GDM1 (cell line): ENCODE results near the gene C10orf67.

Experiments used
- DNase-seq: peaks from one replicate; lab custom pipeline; 2025; lab: John Stamatoyannopoulos, UW

The C10orf67 gene

DNA sequence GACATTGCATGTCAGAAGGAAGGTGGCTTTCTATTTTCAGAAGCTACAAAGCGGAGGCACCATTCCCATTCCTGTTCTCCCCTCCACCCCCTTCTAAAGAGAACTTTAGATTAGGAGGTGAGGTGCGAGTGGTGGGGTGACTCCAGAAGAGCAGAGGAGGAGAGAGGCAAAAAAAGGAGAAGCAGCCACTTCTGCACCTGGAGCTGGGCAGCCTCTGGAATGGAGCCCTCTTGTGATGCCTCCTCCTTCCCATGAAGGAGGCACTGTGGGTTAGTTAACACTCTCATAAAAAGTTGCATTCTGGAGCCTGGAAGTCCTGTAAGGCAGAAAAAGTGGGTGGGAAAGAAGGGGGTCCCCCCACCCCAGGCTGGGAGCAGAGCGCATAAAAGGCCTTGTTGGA, 147.7 kb downstream of the C10orf67 start:
- no peak for DNase-seq

GRCh38 chr10:23195846-23196600, 148.6 kb downstream of the C10orf67 start:
- no peak for DNase-seq

DNA sequence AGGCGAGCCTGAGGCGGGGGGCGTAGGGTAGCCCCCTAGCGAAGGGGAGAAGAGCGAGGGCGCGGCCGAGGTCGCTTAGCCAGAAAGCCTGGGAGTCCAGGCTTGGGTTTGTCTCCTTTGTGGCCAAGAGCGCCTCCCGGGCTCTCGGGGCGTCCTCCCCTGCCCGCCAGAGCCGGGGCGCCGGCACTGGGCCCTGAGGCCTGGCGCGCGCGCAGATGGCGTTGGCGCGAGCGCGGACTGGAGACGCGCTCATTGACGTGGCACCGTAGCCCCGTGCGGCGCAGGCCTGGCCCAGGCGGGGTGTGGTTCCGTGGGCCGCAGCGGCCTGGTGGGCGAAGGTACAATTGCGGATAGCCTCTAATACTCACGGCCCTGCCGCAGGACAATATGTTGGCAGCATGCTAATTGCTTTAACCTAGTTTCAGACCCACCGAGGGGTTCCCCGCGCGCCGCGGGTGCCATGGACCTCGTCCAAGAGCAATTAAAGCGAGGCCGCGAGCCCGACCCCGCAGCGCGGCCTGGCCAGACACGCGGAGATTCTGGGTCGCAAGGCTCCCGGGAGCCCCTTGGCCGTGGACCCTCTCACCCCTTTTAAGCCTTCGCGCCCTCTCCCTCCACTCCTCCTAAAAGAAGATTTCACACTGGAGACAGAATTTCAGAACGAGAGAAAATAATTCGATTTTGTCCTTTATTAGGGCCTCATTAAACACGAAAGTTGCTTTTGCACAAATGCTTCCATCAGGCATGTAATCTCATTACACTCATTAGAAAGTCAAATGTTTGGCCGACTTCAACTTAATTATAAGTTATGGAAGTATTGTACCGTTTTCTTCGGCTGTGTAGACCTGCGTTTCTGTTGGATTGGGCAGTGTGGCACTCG, 149.4 kb downstream of the C10orf67 start:
- no peak for DNase-seq

- DNase-seq = no peak
Measured at GRCh38 chr10:23194471-23194965, 150.1 kb downstream of the C10orf67 start.

DNA sequence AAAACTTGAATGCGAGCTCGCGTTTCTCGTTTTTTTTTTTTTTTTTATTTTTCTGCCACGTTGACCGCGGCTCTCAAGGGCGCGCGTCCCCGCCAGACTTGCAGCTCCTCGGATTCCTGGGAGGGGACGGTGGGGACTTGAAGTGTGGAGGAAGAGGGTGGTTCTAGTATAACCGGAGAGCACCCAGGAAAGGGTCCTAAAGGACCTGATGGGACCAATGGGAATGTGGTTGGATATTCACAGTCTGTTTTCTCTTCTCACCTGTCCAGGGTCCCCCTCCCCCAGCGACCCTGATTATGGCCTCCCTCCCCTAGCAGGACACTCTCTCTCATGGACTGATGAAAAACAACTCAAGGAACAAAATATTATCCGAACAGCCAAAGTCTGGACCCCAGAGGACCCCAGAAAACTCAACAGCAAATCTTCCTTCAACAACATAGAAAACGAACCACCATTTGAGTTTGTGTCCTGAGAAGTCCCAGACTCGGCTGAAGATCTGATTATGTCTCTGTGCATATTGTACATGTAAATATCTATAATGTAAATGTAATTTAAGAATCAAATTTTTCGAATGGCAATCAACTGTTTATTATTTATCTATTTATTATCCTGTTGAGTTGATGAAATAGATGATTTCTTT, 151.0 kb downstream of the C10orf67 start:
- DNase-seq = no peak

- no peak for DNase-seq
Measured at GRCh38 chr10:23192712-23193434, 151.7 kb downstream of the C10orf67 start.

DNA sequence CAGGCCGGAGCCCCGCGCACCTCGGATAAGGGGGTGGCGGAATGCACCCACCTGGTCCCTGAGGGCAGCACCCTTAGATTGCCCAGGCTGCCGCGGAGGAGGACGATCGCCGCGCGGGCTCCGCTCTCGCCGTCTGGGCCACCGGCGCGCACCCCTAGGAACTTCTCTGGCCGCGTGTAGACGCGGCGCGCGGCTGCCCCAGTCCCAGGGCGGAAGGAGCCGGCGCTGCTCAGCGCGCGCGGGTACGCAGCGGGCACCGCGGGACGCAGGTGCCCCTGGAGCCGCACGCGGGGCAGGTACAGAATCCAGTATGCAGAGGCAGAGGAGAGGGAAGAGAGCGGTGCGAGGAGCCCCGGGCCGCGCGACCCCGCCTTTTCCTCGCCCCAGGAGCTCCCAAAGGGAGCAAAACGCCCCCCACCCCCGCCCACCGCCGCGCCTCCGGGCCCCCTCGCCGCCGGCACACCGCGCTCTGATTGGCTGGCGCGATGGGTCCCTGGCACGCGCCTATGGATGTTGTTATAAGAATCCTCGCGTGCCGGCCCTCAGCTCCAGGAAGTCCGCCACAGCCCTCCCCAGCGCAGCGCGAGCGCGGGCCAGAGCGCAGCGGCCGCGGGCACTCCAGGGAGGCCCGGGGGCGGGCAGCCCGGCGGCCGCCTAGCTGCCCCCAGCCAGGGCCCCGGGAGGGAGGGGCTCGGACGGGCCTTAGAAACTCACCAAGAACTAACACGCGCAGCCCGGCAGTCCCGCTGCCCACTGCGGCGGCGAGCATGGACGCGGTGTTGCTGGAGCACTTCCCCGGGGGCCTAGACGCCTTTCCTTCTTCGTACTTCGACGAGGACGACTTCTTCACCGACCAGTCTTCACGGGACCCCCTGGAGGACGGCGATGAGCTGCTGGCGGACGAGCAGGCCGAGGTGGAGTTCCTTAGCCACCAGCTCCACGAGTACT, 152.6 kb downstream of the C10orf67 start, which contains the start of gene PTF1A:
Gene PTF1A, plus strand, starts transcription at position 549 of the 948 bp plus-strand sequence. Its CDS starts 219 bp downstream, at position 768.
- DNase-seq = no peak

DNA sequence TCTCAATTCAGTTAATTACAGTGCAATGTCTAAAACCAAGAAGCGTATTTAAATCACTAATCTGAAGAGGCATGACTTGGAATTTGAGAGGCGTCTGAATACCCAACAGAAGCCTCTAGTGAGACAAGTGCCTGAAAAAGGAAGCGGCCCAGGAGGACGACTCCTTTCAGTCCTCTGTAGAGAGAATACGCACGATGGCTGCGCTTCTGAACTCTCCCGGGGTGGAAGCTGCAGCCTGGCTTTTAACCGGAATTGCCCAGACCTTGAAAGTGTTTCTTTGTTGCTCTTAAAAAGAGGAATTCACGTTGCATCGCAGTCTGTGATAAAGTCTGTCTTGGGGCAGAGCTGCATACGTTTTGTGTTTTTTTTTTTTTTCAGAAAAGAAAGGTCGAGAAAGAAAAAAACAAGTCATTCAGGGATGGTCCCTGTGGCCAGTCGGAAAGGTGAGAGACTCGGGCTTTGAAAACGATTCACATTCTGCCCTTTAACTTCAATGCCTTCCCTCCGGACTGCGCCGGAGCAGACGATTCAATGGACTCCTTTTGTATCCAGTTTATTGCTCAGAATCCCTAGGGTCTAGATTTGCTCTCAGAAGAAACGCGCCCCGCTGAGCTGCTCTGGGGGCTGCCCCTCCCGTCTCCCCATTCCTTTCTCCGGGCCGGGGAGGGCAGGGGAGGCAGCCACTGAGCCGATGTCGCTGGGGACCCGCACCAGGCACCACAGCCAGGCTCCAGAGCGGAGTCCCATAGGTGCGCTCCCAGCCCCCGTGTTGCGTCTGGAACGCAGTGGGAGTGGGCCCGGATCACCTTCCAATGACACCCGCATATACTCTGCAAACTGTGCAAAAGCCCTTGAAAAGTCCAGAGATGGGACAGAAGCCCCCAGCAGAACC, 153.5 kb downstream of the C10orf67 start:
- no peak for DNase-seq

- no peak for DNase-seq
Measured at GRCh38 chr10:23189024-23189423, 155.6 kb downstream of the C10orf67 start.

GRCh38 chr10:23187155-23187554, 157.4 kb downstream of the C10orf67 start:
- DNase-seq = no peak

GRCh38 chr10:23186697-23187096, 157.9 kb downstream of the C10orf67 start:
- DNase-seq = no peak

DNA sequence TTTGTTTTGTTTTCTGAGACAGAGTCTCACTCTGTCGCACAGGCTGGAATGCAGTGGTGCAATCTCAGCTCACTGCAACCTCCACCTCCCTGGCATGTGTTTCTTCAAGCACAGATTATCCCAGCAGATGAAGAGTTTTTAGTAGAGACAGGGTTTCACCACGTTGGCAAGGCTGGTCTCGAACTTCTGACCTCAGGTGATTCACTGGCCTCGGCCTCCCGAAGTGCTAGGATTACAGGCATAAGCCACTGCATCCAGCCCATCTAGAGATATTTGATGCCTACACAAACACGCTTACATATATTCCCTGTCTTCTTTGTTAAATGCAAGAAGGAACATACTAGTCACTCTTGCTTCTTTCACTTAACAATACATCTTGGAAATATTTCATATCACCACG, 158.4 kb downstream of the C10orf67 start:
- DNase-seq = no peak

GRCh38 chr10:23174977-23175512, 169.6 kb downstream of the C10orf67 start:
- no peak for DNase-seq

DNA sequence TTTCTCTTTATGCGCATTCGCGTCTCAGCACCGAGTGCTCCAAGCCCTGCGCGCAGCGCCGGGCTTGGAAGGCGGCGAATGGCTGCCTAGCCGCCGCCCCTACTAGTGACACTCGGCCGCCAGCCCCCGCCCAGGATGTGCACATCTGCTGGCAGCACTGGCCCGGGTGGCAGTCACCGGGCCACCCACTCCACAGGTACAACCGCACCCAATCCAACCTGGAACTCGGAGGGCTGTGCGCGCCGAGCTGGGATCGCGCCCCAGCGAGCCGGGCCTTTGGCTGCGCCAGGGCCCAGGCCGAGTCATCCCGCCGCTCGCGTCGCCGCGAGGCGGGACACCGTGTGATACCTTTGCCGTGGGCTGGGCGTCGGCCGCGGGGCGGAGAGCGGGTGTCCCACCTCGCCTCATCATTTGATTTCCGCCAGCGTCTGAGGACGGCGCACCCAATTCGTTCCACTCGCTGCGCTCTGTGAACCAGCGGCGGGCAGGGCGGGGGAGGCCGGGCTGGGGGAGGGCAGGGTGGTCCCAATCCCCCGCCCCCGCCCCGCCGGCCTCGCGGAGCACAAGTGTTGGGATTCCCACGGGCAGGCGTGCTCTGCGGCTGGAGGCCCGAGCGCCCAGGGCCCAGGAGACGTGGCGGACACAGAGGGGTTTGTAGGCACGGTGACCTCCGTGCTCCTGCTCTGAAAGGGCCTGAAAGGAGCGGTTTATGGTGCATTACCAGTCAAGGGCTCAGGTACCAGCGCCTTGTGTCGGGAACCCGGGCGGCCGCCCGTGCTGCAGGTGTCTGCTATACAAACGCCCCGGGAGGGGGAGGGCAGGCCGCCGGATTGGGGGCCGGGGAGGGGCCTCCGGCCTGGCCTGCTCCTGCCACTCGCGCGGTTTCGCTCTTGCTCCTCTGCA, 170.3 kb downstream of the C10orf67 start:
- no peak for DNase-seq

- DNase-seq = no peak
Measured at GRCh38 chr10:23173214-23174073, 171.2 kb downstream of the C10orf67 start.

GRCh38 chr10:23172429-23173213, 172.0 kb downstream of the C10orf67 start:
- no peak for DNase-seq
